HPDE6-E6E7 (cell line): ENCODE results near the gene SFTPB.
"Not testable (repeated sequence)": the region's sequence is repeated elsewhere in the genome, so short reads cannot be mapped to it uniquely, and the experiment has no call there.

Source experiments
- DNase-seq: peaks from one replicate; pipeline ENCODE4 v3.0.0; 2011; ENCODE audit warnings: missing footprints; ENCODE audit errors: extremely low spot score

The SFTPB gene

DNA sequence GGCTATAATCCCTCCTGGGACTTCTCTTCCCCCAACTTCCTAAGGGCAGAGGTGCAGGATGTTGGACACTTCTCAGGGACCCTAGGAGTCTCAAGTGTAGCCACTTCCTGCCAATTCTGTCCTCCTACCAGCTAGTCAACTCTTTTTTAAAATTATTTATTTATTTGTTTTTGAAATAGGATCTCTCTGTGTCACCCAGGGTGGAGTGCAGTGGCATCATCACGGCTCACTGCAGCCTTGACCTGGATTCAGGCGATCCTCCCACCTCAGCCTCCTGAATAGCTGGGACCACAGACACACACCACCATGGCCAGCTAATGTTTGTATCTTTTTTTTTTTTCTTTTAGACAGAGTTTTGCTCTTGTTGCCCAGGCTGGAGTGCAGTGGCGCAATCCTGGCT, 11.5 kb downstream of the SFTPB start:
- DNase-seq, result no peak

DNA sequence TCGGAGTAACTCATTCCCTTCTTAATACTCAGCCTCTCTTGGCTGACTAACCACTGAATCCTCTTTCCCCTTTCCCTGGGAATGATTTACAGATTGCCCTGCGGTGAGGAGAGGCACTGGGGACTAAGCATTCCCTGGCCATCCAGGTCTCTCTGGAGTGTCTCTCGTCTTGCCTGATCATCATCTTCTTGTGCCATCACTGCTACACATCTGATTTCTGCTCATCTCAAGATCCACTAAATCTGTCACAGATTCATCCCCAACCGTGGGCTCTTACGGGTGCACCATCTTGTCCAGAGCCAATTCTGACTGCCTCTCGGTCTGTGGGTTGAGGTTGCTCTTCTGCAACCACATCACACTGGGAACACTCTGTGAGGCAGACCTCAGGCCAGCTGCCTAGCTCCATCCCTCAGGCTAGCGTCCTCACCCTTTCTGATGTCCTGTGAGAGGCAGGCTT, 12.0 kb downstream of the SFTPB start:
- no peak for DNase-seq

DNA sequence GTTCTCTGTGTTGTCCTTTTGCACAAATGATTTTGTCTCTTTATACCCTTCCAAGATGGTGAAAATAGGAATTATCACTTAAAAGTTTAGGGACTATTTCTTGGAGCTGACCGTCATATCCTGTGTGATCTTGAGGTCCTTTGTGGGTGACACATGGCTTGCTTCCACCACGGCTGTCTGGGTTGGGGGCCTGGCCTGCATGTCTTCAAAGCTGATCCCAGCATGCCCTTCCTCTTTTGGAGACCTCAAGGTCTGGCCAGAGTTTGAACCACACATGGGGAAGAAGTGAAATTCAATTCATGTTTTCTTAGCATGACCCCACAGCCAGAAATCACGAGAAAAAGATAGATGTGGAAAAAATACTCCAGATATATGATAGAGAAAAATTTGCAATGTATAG, 14.0 kb downstream of the SFTPB start:
- no peak for DNase-seq

DNA sequence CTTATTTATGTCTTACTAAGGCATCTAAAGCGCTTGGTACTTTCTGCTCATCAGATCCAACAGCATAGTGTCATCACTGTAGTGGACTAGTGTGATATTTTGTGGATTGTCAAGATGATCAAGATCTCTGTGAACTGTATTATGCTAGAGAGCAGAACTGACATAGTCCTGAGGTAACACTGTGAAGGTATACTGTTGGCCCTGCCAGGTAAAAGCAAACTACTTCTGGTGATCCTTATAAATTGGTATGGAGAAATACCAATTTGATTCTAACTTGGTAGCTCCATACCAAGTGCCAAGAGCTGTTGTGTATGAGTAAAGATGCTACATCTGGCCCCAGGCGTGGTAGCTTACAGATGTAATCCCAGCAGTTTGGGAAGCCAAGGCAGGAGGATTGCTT, 15.9 kb downstream of the SFTPB start:
- no peak for DNase-seq

DNA sequence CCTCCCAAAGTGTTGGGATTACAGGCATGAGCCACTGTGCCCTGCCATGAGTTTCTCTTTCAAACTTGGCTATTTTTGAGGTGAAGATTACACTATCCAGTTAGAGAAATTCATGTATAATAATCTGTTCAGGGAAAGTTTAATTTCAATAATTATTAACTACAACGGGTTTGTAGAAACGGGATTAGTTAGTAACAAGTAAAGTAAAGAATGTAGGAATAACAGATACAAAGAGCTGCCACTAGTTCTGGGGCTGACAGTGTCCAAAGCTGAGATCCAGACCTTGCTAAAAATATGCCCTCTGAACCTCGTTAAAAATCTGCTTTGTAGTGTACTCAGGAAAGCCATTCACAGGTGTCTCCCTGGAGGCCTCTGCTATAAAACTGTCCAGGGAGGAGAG, 16.9 kb downstream of the SFTPB start:
- DNase-seq, result no peak

DNA sequence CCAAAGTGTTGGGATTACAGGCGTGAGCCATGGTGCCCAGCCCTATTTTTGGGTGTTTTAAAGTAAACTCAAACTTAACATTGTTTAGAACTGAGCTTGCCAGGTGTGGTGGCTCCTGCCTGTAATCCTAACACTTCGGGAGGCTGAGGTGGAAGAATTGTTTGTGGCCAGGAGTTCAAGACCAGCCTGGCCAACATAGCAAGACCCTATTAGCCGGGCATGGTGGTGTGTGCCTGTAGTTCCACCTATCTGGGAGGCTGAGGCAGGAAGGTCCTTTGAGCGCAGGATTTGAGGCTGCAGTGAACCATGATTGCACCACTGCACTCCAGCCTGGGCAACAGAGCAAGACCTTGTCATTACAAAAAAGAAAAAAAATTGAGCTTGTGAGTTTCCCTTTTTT, 17.5 kb downstream of the SFTPB start:
- DNase-seq, result no peak

DNA sequence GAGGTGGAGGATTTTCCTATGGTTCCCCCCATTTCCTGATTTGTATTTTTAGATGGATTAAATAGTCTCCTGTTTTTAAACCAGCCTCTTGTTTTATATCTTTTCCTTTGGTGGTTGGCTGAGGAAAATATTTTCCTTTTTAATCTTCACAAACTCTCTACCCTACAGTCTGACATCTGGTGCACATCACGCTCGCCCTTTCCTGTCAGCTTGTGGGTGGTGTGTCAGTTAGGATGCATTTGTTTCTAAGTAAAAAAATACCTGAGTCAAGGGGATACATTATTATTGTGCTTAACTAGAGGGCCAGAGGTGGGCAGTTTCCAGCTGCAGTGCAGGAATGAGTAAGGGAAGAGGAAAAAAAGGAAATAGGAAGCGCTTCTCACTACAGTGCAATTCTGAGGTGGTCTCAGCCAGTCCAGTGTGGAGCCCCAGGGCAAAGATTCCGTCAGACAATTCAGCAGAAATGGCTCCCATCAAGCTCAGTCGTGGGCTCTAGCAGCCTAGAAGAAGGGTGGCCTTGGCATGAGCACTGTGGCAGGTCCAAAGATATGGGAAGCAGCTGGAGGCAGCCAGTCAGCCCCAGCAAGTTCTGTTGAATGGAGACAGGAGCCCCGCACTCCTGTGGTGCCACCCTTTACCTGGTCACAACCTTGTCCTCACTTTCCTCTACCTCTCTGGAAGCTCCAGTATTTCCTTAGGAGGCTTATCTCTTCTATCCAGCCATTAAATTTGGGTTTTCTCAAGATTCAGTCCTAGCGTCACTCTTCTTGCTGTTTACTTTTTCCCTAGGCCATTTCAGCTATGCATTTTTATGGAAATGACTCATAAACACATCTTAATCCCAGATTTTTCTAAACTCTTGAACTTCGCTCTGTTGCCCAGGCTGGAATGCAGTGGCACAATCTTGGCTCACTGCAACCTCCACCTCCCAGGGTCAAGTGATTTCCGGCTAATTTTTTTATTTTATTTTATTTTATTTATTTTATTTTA, 18.5 kb downstream of the SFTPB start:
- DNase-seq, result no peak

DNA sequence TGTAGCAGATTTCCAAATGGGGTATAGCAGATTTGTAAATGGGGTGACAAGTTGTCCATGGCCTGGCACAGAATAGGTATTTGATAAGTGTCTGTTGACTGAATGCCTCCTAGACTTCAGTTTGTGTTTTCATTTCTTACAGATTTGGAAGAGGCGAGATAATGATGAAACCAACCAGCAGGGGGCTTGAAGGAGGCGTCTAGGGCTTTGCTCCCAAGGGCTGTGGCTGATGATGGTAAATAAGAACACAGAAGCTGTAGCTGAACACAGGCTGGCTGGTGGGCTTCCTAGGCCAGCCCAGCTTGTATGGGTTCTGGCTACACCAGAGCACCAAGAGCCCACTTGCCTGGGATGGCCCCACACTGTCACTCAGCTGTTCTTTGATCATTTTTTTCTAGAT, 19.4 kb downstream of the SFTPB start:
- no peak for DNase-seq

DNA sequence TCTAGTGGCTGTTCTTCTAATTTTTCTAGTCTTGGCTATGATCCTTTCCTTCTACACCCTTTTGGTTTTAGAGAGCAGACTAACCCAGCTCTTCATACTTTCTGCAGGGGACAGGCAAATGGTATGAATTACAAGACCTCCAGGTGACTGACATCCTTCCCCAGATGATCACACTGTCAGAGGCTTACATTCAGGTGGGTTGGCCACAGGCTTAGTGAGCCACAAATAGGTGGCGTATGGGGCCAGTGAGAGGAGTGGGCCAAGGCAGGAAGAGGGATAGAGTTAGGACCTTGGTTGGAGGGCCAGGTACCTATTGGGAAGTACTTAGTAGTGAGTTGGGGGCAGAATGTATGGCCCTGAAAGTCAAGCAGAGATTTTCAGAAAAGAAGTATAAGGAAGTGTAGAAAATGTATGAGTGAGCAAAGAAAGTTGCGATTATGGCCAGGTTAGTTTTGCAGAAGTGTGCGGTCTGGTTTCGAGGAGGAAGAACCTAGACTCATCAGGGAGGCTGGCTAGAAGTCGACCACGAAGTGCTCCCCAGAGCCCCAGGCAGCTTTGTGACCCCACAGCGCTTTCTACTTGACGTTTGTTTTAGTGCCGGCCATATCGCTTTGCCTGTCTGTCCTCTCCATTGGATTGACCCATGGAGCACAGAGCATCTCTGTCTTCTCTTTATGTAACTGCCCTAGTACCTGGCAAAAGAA, 20.0 kb downstream of the SFTPB start:
- no peak for DNase-seq

DNA sequence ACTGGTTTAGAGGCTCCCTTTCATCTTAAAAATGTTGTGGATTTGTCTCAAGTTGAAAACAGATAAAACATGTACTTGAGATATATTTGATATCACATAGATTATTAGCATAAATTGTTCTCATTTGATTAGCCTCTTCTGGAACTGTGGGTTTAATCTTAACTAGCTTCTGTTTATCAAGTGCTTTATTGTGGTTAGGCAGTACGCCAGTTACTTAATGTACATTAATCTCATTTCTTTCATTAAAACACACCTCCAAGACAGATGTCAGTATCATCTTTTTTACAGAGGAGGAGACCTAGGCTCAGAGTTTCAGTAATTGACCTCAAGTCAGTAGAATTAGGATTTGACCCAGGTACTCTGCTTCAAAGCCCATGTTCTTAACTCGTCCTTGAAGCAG, 21.8 kb downstream of the SFTPB start:
- DNase-seq, result no peak

DNA sequence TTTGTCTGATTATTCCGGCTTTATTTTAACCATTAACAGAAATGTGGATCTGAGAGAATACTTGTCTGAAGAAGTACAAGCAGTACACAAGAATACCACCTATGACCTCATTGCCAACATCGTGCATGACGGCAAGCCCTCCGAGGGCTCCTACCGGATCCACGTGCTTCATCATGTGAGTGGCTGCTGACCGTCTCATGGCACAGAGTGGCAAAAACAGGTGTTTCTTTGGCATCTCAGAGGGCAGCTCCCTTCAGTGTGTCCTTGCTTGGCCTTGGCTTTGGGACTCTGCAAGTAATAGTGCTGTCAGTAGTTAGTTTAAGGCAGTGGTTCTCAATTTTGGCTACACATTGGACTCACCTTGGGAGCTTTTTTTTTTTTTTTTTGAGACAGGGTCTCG, 23.1 kb downstream of the SFTPB start:
- DNase-seq, result no peak

DNA sequence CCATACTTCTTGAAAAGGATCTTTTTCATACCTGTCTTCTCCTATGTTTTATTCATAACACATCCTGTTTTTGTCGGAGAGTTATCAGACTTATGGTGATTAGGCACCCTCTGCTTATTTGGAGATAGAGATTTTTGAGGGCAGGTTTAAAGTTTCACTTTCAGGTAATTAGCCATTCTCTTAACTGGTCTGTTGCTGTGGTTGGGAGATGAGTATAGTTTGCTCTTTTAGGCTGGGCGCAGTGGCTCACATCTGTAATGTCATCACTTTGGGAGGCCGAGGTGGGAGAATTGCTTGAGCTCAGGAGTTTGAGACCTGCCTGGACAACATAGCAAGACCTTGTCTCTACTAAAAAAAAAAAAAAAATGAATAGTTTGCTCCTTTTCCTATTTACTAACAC, 25.3 kb downstream of the SFTPB start:
- no peak for DNase-seq

DNA sequence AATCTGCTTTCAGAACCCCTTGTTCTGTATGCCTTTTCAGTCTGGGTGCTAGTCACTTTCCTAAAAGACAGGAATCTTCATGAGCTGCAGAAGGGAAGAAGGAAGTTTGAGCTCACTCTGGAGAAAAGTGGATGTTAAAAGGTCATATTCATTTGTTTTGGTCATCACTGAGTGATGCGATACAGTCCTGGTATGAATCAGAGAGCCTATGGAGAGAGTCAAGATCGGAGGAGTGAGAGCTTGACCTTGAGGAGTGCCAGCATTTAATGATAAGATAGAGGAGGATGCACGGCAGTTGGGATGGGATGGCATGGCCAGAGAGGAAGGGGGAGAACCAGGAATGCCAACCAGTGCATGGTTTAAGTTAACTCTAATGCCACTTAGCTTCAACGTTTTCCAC, 32.4 kb downstream of the SFTPB start:
- DNase-seq, result no peak

DNA sequence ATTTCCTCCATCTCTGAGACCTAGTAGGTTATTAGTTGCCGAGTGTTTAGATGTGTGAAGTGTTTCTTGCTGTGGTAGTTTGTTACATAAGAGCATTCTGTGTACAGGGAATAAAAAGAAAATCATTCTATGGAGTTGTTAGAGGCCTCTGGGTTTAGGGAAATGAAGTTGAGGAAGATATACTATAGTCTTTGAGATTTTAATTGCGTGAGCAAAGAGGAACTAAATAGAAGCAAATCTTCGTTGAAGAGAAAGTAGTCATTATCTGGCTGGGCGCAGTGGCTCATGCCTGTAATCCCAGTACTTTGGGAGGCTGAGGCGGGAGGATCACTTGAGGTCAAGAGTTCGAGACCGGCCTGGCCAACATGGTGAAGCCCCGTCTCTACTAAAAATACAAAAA, 33.0 kb downstream of the SFTPB start:
- no peak for DNase-seq

DNA sequence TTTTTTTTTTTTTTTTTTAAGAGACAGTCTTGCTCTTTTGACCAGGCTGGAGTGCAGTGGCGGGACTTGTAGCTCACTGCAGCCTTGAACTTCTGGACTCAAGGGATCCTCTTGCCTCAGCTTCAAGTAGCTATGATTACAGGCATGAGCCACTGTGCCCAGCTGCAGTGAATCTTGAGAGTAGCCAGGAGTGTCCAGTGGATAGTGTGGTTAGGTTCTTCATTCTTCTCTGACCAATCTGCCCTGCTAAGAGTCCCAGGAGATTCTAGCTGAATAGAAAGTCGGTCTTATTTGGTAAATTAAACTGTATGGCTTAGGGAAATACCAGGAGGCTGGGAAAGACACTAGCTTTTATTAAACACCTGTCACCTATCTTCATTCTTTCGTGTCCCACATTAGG, 36.7 kb downstream of the SFTPB start:
- no peak for DNase-seq

DNA sequence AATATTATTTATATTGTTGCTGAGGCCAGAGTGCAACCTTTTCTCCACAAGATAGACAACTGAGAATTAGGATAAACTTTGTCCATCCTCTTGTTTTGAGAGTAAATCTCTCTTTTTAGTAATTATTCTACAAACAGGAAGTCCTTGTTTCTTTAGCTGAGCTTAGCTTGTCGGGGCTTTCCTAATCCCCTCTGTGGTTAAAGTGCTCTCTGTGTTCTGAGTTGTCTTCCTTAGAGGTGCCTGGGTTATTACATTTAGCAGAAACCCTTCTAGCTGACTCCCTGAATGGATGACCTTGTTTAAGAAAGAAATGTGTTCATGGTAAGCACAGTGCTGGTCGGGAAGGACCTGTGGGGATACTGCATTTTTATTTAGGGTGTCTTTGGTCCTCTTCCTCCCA, 39.3 kb downstream of the SFTPB start:
- no peak for DNase-seq

DNA sequence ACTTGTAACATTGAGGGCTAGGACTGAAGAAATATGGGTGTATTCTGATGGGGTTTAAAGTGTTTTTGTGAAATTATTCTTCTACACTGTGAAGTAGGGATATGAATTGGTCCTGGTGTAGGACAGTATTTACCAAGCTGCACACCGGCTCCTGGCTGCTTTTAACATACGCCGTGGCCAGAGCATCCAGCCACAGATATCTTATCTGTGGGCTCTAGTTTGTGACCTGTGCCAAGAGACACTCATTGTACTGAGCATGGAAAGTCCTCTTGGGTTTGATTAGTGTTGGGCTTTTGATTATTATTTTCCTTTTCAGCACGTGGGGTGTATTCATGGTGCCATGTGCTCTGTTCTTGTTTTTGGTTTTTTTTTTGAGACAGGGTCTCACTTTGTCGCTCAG, 44.0 kb downstream of the SFTPB start:
- no peak for DNase-seq

DNA sequence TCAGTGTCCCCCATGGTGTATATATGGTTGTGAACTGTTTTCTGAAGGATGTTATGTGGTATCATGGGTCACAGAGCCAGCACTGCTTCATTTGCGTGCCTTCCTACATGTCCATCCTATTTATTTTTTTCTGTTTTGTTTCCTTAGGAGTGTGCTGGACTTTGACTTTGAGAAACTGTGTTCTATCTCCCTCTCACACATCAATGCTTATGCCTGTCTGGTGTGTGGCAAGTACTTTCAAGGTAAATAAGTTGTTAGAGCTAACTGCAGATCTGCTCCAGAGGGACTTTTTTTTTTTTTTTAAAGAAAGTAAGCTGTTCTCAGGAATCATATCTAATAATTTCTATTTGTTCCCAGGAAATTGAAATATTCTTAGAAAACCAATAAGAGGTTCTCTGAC, 46.7 kb downstream of the SFTPB start:
- DNase-seq, result no peak

DNA sequence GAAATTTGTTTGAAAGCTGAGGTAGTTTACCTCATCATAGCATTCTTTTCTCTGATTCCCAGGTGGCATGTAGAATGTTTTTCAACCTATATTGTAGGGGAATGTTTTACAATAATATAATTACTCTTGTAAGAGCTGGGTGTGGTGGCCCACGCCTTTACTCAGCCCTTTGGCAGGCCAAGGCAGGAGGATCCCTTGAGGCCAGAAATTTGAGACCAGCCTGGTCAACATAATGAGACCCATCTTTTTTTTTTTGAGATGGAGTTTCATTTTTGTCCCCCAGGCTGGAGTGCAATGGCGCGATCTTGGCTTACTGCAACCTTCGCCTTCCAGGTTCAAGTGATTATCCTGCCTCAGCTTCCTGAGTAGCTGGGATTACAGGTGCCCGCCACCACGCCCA, 48.4 kb downstream of the SFTPB start:
- no peak for DNase-seq

DNA sequence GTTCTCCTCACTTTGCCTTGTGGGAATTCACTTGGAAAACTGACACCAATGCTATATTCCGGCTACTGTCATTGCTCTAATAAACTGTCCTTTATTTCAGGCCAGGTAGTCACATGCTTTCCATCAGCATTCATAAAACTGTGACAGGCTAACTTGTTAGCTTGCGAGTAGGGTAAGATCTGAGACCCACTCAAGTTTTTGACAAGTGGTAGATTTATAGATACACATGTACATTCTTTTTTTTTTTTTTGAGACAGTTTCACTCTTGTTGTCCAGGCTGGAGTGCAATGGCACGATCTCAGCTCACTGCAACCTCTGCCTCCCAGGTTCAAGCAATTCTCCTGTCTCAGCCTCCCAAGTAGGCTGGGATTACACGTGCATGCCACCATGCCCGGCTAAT, 50.3 kb downstream of the SFTPB start:
- not testable (repeated sequence) for DNase-seq

DNA sequence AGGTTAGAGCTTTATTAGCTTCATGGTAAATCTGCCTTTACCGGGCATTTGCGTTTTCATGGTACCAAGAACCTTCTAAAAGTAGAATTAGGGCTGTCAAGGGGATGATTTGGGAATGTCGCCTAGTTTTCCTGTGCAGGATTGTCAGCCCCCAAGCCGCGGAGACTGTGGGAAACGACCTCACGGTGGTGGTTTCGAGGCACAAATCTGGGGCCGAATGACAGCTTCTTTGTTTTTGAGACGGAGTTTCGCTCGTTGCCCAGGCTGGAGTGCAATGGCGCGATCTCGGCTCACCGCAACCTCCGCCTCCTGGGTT, 52.6 kb downstream of the SFTPB start:
- no peak for DNase-seq

DNA sequence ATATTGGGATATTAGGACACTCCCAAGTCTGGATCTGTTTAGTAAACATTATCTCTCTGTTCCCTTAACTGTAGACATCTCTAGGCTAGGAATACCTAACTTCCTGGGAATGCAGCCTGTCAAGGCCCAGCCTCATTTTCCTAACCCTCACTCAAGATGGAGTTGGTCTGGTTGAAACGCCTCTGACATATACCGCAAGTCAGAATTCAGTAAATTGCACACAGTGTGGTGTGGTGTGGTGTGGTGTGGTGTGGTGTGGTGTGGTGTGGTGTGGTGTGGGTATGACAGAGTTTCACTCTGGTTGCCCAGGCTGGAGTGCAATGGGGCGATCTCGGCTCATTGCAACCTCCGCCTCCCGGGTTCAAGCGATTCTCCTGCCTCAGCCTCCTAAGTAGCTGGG, 53.2 kb downstream of the SFTPB start:
- DNase-seq, result not testable (repeated sequence)
